Fibroblast of skin of left biceps (primary cell): ENCODE measurements around the gene ANKRD30B.
"Not testable (repeated sequence)": the region's sequence is repeated elsewhere in the genome, so short reads cannot be mapped to it uniquely, and the experiment has no call there.

Experiments
- DNase-seq, 2 experiments: peaks; one replicate each; pipeline ENCODE4 v3.0.0-alpha.2; 2013; ENCODE audit warnings: low read depth in 2 of 2

Gene ANKRD30B, protein sequence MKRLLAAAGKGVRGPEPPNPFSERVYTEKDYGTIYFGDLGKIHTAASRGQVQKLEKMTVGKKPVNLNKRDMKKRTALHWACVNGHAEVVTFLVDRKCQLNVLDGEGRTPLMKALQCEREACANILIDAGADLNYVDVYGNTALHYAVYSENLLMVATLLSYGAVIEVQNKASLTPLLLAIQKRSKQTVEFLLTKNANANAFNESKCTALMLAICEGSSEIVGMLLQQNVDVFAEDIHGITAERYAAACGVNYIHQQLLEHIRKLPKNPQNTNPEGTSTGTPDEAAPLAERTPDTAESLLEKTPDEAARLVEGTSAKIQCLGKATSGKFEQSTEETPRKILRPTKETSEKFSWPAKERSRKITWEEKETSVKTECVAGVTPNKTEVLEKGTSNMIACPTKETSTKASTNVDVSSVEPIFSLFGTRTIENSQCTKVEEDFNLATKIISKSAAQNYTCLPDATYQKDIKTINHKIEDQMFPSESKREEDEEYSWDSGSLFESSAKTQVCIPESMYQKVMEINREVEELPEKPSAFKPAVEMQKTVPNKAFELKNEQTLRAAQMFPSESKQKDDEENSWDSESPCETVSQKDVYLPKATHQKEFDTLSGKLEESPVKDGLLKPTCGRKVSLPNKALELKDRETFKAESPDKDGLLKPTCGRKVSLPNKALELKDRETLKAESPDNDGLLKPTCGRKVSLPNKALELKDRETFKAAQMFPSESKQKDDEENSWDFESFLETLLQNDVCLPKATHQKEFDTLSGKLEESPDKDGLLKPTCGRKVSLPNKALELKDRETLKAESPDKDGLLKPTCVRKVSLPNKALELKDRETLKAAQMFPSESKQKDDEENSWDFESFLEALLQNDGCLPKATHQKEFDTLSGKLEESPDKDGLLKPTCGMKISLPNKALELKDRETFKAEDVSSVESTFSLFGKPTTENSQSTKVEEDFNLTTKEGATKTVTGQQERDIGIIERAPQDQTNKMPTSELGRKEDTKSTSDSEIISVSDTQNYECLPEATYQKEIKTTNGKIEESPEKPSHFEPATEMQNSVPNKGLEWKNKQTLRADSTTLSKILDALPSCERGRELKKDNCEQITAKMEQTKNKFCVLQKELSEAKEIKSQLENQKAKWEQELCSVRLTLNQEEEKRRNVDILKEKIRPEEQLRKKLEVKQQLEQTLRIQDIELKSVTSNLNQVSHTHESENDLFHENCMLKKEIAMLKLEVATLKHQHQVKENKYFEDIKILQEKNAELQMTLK (N-terminal part only)

DNA sequence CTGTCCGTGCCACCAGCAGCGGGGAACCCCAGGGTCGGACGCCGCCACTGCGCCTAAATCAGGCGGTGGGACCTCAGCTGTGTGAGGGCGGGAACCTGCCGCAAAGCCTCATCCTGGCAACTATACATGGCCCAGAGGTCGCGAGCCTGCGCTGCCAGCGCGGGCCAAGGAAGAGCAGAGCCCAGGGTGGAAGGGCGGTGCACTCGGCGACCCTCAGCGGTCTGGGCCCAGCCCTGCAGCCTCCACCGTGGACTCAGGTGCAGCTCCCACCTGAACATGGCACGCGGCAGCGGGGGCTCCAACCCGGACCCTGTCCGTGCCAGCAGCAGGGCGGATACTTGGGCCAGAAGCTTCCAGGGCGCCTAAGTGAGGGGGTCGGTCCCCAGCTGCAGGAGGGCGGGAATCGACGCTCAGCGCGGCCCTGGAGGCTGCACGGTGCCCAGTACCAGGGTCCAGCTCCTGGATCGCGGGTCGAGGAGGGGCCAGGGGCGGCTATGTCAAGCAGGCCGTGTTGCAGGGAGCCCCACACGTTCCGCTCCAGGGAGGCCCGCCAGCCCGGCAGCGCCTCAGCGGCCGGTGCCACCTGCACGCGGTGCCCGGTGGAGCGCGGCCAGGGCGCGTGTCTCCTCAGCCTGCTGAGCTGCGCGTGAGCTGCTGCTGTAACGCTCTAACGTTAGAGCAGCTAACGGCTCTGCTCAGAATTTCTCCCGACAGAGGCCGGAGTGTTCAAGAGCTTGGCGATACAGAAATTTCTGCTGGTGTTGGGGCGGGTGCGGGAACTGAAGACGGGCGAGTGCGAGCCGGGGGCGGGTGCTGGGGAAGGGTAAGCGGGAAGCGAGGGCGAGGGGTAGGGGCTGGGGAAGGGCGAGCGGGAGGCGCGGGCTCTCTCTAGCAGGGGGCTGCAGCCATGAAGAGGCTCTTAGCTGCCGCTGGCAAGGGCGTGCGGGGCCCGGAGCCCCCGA lies at the start of gene ANKRD30B:
Gene ANKRD30B, plus strand, starts transcription at position 660 of the 962 bp plus-strand sequence. Its CDS starts 248 bp downstream, at position 908.
- DNase-seq: no peak

DNA sequence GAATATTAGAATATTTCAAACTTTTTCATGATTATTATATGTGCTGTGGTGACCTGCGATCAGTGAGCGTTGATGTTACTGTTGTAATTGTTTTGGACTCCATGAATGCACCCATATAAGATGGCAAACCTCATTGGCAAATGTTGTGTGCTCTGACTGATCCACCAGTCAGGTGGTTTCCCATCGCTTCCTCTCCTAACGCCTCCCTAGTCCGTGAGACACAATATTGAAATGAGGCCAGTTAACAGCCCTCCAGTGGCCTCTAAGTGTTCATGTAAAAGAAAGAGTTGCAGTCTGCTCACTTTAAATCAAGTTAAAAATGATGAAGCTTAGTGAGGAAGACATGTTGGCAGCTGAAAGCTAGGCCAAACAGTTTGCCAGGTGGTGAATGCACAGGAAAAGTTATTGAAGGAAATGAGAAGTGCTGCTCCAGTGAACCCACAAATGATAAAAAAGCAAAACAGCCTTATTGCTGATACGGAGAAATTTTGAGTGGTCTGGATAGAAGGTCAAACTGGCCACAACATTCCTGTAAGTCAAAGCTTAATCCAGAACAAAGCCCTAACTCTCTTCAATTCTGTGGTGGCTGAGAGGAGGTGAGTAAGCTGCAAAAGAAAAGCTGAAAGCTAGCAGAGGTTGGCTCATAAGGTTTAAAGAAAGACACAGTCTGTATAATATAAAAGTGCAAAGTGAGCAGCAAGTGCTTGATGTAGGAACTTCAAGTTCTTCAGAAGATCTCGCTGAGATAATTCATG lies 46.5 kb upstream of the ANKRD30B start:
- not testable (repeated sequence) for DNase-seq

- DNase-seq: not testable (repeated sequence)
Observed at GRCh38 chr18:14709761-14710160, 38.2 kb upstream of the ANKRD30B start.

DNA sequence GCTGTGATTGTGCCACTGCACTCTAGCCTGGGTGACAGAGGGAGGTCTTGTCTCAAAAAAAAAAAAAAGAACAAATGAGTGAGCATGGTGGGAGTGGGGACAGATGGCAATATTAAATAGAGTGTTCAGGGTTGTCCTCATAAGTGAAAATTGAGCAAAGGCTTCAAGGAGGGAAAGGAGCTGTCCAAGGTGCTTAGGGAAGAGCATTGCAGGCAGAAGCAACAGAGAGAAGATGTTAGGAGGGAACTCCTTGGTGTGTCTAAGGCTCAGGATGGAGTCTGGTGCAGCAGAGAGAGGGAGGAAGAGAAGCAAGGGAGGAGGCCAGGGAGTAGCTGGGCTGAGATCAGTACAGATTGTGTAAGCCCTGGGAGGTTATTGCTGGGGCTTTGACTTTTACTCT lies 26.4 kb upstream of the ANKRD30B start:
- not testable (repeated sequence) for DNase-seq

- not testable (repeated sequence) for DNase-seq
Observed at GRCh38 chr18:14739056-14739455, 8.9 kb upstream of the ANKRD30B start.

DNA sequence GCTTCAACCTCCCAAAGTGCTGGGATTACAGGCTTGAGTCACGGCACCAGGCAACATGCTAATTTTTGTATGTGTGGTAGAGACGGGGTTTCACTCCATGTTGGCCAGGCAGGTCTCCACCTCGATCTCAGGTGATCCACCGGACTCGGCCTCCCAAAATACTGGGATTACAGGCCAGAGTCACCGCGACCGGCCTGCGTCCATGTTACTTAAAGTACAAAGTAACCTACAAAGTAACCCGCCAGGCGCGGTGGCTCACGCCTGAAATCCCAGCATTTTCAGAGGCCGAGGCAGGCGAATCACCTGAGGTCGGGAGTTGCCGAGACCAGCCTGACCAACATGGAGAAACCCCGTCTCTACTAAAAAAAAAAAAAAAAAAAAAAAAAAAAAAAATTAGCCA lies 1.1 kb upstream of the ANKRD30B start:
- DNase-seq: no peak

- DNase-seq: no peak
Observed at GRCh38 chr18:14748496-14748895, 524 bp downstream of the ANKRD30B start.

DNA sequence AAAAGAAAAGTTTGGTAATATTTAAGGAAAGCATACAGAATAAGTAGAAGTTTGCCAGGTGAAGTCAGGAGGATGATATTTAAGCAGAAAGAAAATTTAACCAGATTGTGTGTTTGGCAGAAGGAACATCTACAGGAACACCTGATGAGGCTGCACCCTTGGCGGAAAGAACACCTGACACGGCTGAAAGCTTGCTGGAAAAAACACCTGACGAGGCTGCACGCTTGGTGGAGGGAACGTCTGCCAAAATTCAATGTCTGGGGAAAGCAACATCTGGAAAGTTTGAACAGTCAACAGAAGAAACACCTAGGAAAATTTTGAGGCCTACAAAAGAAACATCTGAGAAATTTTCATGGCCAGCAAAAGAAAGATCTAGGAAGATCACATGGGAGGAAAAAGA lies 15.6 kb downstream of the ANKRD30B start:
- DNase-seq: not testable (repeated sequence)

- no peak for DNase-seq
Observed at GRCh38 chr18:14767474-14767873, 19.5 kb downstream of the ANKRD30B start.

DNA sequence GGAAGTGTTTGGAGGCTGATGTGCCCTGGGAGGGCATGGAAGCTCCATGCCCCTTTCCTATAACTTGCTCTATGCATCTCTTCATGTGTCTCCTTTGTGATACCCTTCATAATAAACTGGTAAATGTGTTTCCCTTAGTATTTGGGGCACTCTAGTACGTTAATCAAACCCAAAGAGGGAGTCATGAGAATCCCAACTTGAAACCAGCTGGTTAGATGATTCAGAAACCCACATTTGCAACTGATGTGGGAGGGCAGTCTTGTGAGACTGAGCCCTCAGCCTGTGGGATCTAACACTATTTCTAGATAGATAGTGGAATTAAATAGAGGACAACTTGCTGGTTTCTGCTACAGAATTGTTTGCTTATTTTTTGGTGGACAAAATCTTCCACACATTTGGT lies 20.3 kb downstream of the ANKRD30B start:
- DNase-seq: no peak

DNA sequence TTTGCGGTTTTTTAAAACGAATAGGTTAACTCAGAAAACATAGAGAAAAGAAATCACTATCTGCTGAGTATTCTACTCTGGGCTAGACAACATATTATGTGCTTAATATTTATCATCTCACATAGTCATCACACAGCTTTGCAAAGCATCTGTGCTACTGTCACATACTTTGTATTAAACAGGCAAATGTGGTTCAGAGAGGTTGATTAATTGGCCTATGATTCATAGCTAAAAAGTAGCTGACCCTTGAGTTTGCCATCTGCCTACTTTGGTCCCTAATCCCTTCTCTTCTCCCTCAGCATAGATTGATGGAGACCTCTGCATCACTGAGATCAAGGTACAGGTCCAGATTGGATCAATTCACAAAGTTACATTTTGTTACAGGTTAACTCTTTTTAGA lies 21.4 kb downstream of the ANKRD30B start:
- no peak for DNase-seq

DNA sequence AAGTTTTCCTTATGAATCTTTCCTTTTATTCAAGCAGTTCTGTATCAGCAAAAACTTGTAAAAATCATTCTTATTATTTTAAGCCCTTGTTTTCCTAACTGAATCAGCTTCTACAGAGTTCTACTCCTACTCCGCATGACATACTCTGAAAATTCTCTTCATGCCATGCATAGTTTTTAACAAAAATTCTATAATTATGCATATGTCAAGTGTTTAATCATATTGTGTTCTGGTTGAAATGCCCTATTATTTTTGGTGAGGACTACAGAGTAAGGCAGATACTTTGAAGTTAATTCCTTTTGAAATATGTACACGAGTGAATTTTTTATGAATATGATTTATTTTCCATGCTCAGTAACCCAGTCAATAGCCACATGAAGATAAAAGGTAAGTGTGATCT lies 28.8 kb downstream of the ANKRD30B start:
- DNase-seq: no peak

DNA sequence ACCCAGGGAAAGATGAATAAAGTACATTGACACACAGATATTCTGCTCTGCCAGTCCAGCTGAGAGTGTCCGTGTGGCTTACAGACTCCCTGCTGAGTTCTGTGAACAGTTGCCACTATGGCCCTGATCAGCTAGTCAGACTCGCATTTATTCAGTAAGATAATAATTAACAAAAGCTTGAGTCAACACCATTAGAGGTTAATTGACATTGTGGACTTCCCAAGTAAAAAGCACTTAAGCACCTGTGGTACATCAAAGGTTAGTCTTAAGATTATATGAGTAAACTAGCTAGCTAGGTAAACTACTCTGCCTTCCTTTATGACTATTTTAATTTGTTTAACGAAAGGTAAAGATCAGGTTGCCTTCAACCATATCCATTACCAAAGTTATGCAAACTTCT lies 33.7 kb downstream of the ANKRD30B start:
- no peak for DNase-seq

DNA sequence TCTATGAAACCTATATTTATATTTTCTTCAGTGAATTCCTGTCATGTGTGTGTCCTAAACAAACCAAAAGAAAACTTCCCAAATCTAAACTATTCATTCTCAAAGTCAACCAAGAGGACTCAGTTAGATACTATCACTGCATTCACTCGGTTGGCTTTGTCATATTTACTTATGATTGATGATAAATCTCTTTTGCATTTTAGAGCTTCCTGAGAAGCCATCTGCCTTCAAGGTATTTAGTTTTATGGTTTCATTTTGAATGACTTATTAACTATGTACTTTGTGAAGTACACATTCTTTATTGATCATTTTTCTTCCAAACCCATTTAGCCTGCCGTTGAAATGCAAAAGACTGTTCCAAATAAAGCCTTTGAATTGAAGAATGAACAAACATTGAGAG lies 36.2 kb downstream of the ANKRD30B start:
- no peak for DNase-seq

DNA sequence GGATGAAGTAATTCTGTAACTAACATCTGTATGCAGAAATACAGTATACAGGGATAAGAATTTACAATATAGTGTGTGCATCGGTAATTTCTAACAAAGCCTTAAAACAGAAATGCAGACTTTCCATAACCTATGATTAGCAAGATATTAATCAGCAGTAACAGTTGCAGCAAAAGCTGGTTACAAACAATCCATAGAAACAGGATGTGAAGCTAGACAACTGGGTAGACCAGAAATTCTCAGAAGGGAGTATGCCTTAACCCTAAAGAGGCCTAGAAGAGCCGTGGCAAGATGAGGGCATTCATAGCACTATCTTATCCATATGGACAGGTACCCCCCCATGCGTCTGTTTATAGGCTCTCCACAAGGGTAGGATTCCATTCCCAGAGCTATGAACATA lies 48.9 kb downstream of the ANKRD30B start:
- DNase-seq: not testable (repeated sequence)

DNA sequence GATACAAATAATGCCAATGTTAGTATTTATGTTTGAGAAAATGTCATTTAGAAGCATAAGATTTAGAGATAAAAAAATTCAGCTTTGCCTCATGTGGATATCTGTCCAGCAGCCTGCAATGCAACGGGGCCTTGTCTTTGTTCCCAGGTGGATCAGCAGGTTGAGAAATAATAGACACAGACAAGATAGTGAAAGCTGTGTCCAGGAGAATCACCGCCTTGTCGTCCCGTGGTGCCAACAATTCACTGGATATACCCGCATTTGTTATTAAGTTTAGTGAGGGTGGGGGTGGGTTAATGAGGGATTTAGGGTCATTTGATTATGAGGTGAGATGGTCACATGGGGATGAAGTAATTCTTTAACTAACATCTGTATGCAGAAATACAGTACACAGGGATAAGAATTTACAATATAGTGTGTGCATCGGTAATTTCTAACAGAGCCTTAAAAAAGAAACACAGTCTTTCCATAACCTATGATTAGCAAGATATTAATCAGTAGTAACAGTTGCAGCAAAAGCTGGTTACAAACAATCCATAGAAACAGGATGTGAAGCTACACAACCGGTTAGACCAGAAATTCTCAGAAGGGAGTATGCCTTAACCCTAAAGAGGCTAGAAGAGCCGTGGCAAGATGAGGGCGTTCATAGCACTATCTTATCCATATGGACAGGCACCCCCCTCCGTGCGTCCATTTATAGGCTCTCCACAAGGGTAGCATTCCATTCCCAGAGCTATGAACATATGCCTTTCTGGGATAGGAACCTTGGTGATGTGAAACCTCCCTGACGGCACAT lies 50.2 kb downstream of the ANKRD30B start:
- DNase-seq: not testable (repeated sequence)

- not testable (repeated sequence) for DNase-seq
Observed at GRCh38 chr18:14811081-14811480, 63.1 kb downstream of the ANKRD30B start.

GRCh38 chr18:14826972-14827632 lies 79.1 kb downstream of the ANKRD30B start:
- DNase-seq: peak; percentile 6 to 7

- not testable (repeated sequence) for DNase-seq
Observed at GRCh38 chr18:14841607-14842006, 93.6 kb downstream of the ANKRD30B start.
